Heart left ventricle (tissue), 16 donors: Measurements from ENCODE around the gene PRR5. TPM values are rescaled to one million over a fixed set of nuclear protein-coding genes. Genes with fewer than 3 reads are reported as not detected.

Experiments
- ATAC-seq, 4 donors: fragments of 200-7000 bp; cut with Tn5 transposase; one replicate each; pipeline ENCODE4 v1.9.1; 2020 to 2022; ENCODE audit warnings: moderate library complexity in 4 of 4, mild to moderate bottlenecking in 3 of 4, moderate number of reproducible peaks in 1 of 4
- DNase-seq, 5 donors: peaks; one replicate each; pipeline ENCODE4 v3.0.0-alpha.2; 2020
- H3K27ac ChIP-seq, 12 donors: fragments of 200-600 bp; sonication (generic) in 4 of 12; one replicate each; pipeline versions ENCODE4 v1.5.0 to v1.8.0; 2016 to 2022; ENCODE audit warnings: mild to moderate bottlenecking in 2 of 12
- H3K27me3 ChIP-seq, 9 donors: fragments of 200-600 bp; sonication (generic) in 2 of 9; one replicate each; pipeline versions ENCODE4 v1.5.1 to v1.8.0; 2016 to 2022; ENCODE audit warnings: mild to moderate bottlenecking in 3 of 9
- H3K36me3 ChIP-seq, 9 donors: fragments of 200-600 bp; sonication (generic) in 2 of 9; one replicate each; pipeline versions ENCODE4 v1.5.0 to v1.8.0; 2018 to 2022; ENCODE audit warnings: mild to moderate bottlenecking in 2 of 9
- H3K4me1 ChIP-seq, 12 donors: fragments of 200-600 bp; sonication (generic) in 4 of 12; one replicate each; pipeline versions ENCODE4 v1.5.0 to v1.8.0; 2016 to 2022; ENCODE audit warnings: mild to moderate bottlenecking in 3 of 12
- H3K4me3 ChIP-seq, 12 donors: fragments of 200-600 bp; sonication (generic) in 4 of 12; one replicate each; pipeline versions ENCODE4 v1.5.0 to v1.8.0; 2017 to 2022; ENCODE audit warnings: mild to moderate bottlenecking in 9 of 12, moderate library complexity in 4 of 12
- H3K9me3 ChIP-seq, 12 donors: fragments of 200-600 bp; sonication (generic) in 4 of 12; one replicate each; pipeline versions ENCODE4 v1.5.0 to v1.8.0; 2016 to 2022; ENCODE audit warnings: mild to moderate bottlenecking in 1 of 12
- POLR2A ChIP-seq, 2 donors: fragments of 450-650 bp; IDR thresholded peaks; one replicate each; pipeline ENCODE4 v1.6.1; 2017; ENCODE audit warnings: antibody characterized with exemption in 2 of 2, mild to moderate bottlenecking in 2 of 2, moderate library complexity in 2 of 2
- WGBS, 4 donors: extraction: QIAGEN DNeasy Blood & Tissue Kit in 2 of 4; methylation state at CpG; one replicate each; pipeline versions ENCODE4 v1.1.5 to v1.1.7; 2013 to 2018; 5-methylcytosine and 5-hydroxymethylcytosine counted together
- intact Hi-C, 10 donors: fragments of 100-400 bp; cut with DNase I; formaldehyde crosslinking; loops; one replicate each; pipeline versions ENCODE4 v1.11.1 to v1.14.2; 2022
- polyA plus RNA-seq, 2 donors: library from polyadenylated mRNA; stranded (reverse); fragments of 200-250 nt; gene quantifications; one replicate each; pipeline ENCODE4 v1.2.3, GENCODE V29; 2013
- total RNA-seq, 9 donors: library from RNA; depleted of rRNA in 2 of 9; stranded (reverse); fragments of >200 nt in 2 of 9; fragmentation: NEBNext Ultra II Directional in 3 of 9; extraction: Animal tissue kit (Norgen Biotek cat#: 25700) in 3 of 9; gene quantifications; one replicate each; pipeline versions ENCODE4 v1.1.0 to v1.2.4, GENCODE V29; 2016 to 2023
- TF ChIP-seq, protein P1 (sequence below), 12 donors: fragments of 200-600 bp; sonication (generic) in 4 of 12; IDR thresholded peaks; one replicate each; pipeline versions ENCODE4 v1.5.0 to v1.8.0; 2018 to 2022; ENCODE audit warnings: antibody characterized with exemption in 12 of 12, mild to moderate bottlenecking in 5 of 12
- donor health status: ischemic (EF 13 %, LVEDD 7.1; RV severe dilation, severe dysfunction).
- donor health status: healthy with polysubstance abuse.
- donor health status: DM: no; HTN: yes; CAD: no.
- donor health status: DM: no; HTN: no; CAD: no.
- donor health status: ischemic (EF 25% LVEDD 6.9; RV normal size, moderate dysfunction).
- donor health status: ischemic (EF 25% LVEDD 5.7; RV mildly dilated, moderate dysfunction).
- donor health status: healthy.
- donor health status: DM: yes; HTN: yes; CAD: no.
- donor health status: ischemic (EF 35%, LVEDD 5.7; RV mildly dilated, moderate dysfunction).
- donor health status: nonischemic (EF 11% LVEDD 7.7; RV severe dilation, severe dysfunction).
- donor health status: DM: yes; HTN: yes; CAD: no.
- donor health status: PGD.
- donor health status: ischemic (EF 29% LVEDD 5.4; RV normal size, mild dysfunction).
- donor health status: nonischemic (EF 23%, LVEDD 6.1; RV moderate dilation, normal function).

PRR5 gene
- total and polyA plus RNA-seq, 11 donors: 1.6 to 9.5 (median 2.2) TPM

DNA sequence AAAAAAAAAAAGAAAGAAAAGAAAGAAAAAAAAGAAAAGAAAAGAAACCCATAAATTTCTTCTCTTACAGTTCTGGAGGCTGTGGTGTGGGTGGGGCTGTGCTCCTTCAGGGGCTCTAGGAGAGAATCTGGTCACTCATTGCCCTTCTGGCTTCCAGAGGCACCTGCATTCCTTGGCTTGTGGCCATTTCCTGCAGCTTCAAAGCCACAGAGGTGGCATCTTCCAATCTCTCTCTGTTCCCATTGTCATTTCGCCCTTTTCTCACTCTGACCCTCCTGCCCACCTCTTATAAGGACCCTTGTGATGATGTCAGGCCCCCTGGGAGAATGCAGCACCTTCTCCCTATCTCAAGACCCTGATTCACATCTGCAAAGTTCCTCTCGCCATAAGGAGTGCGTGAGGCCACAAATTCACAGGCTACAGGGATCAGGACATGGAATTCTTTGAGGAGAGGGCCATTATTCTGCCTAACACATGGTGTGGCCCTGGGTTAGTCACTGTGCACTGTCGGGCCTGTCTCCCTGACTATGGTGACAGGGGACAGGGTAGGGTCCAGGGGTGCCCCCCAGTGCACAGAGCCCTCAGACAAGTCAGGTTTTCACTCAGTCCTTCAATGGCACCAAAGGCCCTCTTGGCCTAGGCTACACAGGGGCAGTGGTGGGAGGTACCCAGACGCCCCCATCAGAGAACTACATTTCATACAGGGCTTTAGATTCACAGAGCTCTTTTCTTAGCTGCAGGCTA is 38.6 kb upstream of the PRR5 start:
- Histone ChIP-seq H3K9me3 (no peaks in the 10 kb centered on the region), H3K36me3 (no peaks in the 10 kb centered on the region), H3K4me1 (peaks cover 0 to 54% (median 20%) of the 10 kb centered on the region in 12 donors), H3K4me3 (no peak overlapping the region), H3K27ac (peak overlapping the region in 1 of 12 donors; percentile 85), H3K27me3 (peaks cover 0 to 5% (median 0%) of the 10 kb centered on the region in 9 donors)
- intact Hi-C loops: no loop called here
- 85 to 94% (median 92%) methylated on average over 5 of the region's 5 CpGs for WGBS, 4 donors
- peak in 1 of 5 donors; percentile 5 for DNase-seq
- TF ChIP-seq POLR2A (IDR thresholded peaks at IDR 0.05): no peak
- TF ChIP-seq, protein P1, sequence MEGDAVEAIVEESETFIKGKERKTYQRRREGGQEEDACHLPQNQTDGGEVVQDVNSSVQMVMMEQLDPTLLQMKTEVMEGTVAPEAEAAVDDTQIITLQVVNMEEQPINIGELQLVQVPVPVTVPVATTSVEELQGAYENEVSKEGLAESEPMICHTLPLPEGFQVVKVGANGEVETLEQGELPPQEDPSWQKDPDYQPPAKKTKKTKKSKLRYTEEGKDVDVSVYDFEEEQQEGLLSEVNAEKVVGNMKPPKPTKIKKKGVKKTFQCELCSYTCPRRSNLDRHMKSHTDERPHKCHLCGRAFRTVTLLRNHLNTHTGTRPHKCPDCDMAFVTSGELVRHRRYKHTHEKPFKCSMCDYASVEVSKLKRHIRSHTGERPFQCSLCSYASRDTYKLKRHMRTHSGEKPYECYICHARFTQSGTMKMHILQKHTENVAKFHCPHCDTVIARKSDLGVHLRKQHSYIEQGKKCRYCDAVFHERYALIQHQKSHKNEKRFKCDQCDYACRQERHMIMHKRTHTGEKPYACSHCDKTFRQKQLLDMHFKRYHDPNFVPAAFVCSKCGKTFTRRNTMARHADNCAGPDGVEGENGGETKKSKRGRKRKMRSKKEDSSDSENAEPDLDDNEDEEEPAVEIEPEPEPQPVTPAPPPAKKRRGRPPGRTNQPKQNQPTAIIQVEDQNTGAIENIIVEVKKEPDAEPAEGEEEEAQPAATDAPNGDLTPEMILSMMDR (IDR thresholded peaks at IDR 0.05): no peak
- ATAC-seq: no peak

DNA sequence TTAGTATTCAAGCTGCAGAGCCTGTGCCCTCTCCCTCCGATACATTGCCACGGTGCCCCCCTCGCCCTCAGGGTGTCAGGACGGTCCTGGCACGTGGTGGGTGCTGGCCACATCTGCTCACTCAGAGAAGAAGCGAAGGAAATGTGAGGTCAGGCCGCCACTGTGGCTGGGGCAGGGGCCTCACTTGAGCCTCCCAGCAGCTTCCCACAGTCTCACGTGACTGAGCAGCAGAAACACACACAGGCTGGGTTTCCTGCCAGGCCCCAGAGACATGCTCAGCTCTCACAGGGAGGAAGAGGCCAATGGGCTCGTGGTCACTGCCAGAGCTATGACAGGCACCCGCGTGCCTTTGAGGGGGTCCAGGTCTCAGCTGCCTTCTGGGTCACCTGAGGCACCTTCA is 37.9 kb upstream of the PRR5 start:
- DNase-seq: peak; percentile 71 to 86 (median 73)
- H3K36me3 ChIP-seq: no peaks in the 10 kb centered on the region
- intact Hi-C loops: no loop called here
- peaks cover 0 to 48% (median 15%) of the 10 kb centered on the region in 12 donors for H3K4me1 ChIP-seq
- peak; percentile 64 to 88 (median 70) for ATAC-seq
- H3K27ac ChIP-seq: peak overlapping the region in 4 of 12 donors; percentile 20 to 85 (median 42)
- H3K4me3 ChIP-seq: no peak overlapping the region
- peaks cover 0 to 5% (median 0%) of the 10 kb centered on the region in 9 donors for H3K27me3 ChIP-seq
- 35 to 49% (median 39%) methylated on average over 11 of the region's 11 CpGs for WGBS, 4 donors
- no peaks in the 10 kb centered on the region for H3K9me3 ChIP-seq
- TF ChIP-seq, protein P1 (IDR thresholded peaks at IDR 0.05): no peak
- no peak for TF ChIP-seq POLR2A (IDR thresholded peaks at IDR 0.05)

DNA sequence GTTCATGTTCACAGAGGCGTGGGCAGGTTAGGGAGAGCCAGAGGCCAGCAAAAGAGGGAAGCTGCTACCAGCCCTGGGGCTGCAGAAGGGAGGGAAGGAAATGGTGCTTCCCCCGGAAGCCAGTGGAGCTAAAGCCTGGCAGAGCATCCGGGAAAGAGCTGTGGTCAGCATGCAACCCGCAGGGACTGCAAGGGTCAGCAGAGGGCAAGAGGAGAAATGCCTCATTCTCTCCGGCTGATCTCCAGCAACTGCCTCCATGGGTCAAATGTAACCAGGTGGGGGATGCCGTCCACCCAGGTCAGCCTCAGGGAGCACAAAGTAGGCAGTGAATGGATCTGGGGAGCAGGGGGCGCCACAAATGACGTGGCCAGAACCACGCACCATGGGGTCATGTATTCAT is 36.9 kb upstream of the PRR5 start:
- Histone ChIP-seq H3K27ac (no peak overlapping the region), H3K27me3 (peaks cover 0 to 10% (median 0%) of the 10 kb centered on the region in 9 donors), H3K4me3 (no peak overlapping the region), H3K36me3 (no peaks in the 10 kb centered on the region), H3K9me3 (no peaks in the 10 kb centered on the region), H3K4me1 (peaks cover 0 to 54% (median 15%) of the 10 kb centered on the region in 12 donors)
- DNase-seq (peak in 3 of 5 donors; percentile 53 to 74 (median 67)), ATAC-seq (peak; percentile 28 to 61 (median 32))
- TF ChIP-seq, protein P1 (IDR thresholded peaks at IDR 0.05): no peak
- TF ChIP-seq POLR2A (IDR thresholded peaks at IDR 0.05): no peak
- intact Hi-C loops: no loop called here
- 61 to 76% (median 66%) methylated on average over 9 of the region's 9 CpGs for WGBS, 4 donors

DNA sequence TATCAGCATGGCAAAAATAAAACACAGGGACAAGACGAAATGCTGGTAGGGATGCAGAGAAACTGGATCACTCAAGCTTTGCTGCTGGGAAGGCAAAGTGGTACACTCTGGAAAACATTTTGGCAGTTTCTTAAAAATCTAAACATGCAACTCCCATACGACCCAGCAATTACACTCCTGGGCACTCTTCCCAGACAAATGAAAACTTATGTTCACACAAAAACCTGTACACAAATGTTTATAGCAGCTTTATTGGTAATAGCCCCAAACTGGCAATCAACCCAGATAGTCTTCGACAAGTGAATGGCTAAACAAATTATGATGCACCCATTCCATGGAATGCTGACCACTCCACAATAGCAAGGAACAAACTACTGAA is 35.8 kb upstream of the PRR5 start:
- Histone ChIP-seq H3K27ac (no peak overlapping the region), H3K36me3 (no peaks in the 10 kb centered on the region), H3K4me1 (peaks cover 0 to 63% (median 15%) of the 10 kb centered on the region in 12 donors), H3K9me3 (no peaks in the 10 kb centered on the region), H3K4me3 (no peak overlapping the region), H3K27me3 (peaks cover 0 to 10% (median 0%) of the 10 kb centered on the region in 9 donors)
- 67 to 76% (median 72%) methylated on average over 3 of the region's 3 CpGs for WGBS, 4 donors
- TF ChIP-seq, protein P1 (IDR thresholded peaks at IDR 0.05): no peak
- no peak for TF ChIP-seq POLR2A (IDR thresholded peaks at IDR 0.05)
- DNase-seq: no peak
- no peak for ATAC-seq
- intact Hi-C loops: no loop called here
